GM12878 (cell line): ENCODE measurements around the gene GUCY1B1. TPM values are rescaled to one million over a fixed set of nuclear protein-coding genes. Genes with fewer than 3 reads are reported as not detected.
A peak's percentile ranks its signal among the peaks of the same experiment; 100 is the strongest.

ENCODE experiments used
- ATAC-seq: fragments of 200-7000 bp; cut with Tn5 transposase; 3 replicates; pipeline ENCODE4 v1.9.1; 2020; ENCODE audit warnings: mild to moderate bottlenecking, moderate library complexity
- BruUV-seq: library from RNA; stranded (reverse); fragments of 400-500 nt; replicated peaks from 2 replicates; lab custom pipeline; 2021; lab: Mats Ljungman, UMichigan
- CTCF ChIA-PET: fragments of 300-600 bp; sonication (Branson Sonifier 250); formaldehyde crosslinking; extraction: SDS; loops from one replicate; lab custom pipeline; 2021; ENCODE audit warnings: inconsistent platforms; lab: Yijun Ruan, JAX
- POLR2A ChIA-PET: fragments of 350-600 bp; formaldehyde crosslinking; extraction: SDS; loops from one replicate; lab custom pipeline; 2021; ENCODE audit warnings: inconsistent platforms; lab: Charles Lee
- RAD21 ChIA-PET: fragments of 300-600 bp; sonication (Branson Sonifier 250); formaldehyde crosslinking; loops from one replicate; lab custom pipeline; 2023; ENCODE audit warnings: antibody characterized with exemption; ENCODE audit not compliant: unreplicated experiment; lab: Charles Lee
- SMC1A ChIA-PET: fragments of 300-600 bp; sonication (Branson Sonifier 250); formaldehyde crosslinking; loops from one replicate; lab custom pipeline; 2023; ENCODE audit not compliant: unreplicated experiment, uncharacterized antibody; lab: Charles Lee
- DNase-seq: peaks from one replicate; pipeline ENCODE4 v3.0.0-alpha.2; 2011; ENCODE audit warnings: low read depth, low spot score
- FAIRE-seq: peaks from 3 replicates; lab custom pipeline; 2011; peaks lifted over from hg19 to GRCh38; lab: Jason Lieb, UNC
- H2AFZ ChIP-seq: 2 replicates; pipeline ENCODE4 v1.6.0; 2011; ENCODE audit warnings: low read depth, low read length, control low read depth; ENCODE audit not compliant: control insufficient read depth
- H3K27ac ChIP-seq: 2 replicates; pipeline ENCODE4 v1.5.1; 2011; ENCODE audit warnings: control low read depth; ENCODE audit not compliant: control insufficient read depth, insufficient read depth
- H3K27me3 ChIP-seq, 2 experiments: replicated peaks in 1 of 2; 2 replicates each; pipeline versions ENCODE4 v1.6.0 to v1.6.1; 2011; ENCODE audit warnings: low read length in 1 of 2; ENCODE audit not compliant: control insufficient read depth in 2 of 2, insufficient read depth in 2 of 2
- H3K36me3 ChIP-seq, 2 experiments: 2 replicates each; pipeline ENCODE4 v1.5.1; 2011; ENCODE audit warnings: low read length in 1 of 2; ENCODE audit not compliant: control insufficient read depth in 2 of 2, insufficient read depth in 2 of 2
- H3K4me1 ChIP-seq: 2 replicates; pipeline ENCODE4 v1.6.1; 2011; ENCODE audit warnings: mild to moderate bottlenecking, low read length, moderate library complexity, mixed read lengths; ENCODE audit not compliant: control insufficient read depth, insufficient read depth
- H3K4me2 ChIP-seq: 2 replicates; pipeline ENCODE4 v1.6.0; 2011; ENCODE audit warnings: control low read depth; ENCODE audit not compliant: control insufficient read depth, insufficient read depth
- H3K4me3 ChIP-seq: fragments of 200-600 bp; sonication (generic); 2 replicates; pipeline ENCODE4 v1.5.1; 2016
- H3K79me2 ChIP-seq: 2 replicates; pipeline ENCODE4 v1.6.0; 2011; ENCODE audit warnings: low read length; ENCODE audit not compliant: control insufficient read depth, insufficient read depth
- H3K9ac ChIP-seq: 2 replicates; pipeline ENCODE4 v1.8.0; 2011; ENCODE audit warnings: low read length, control low read depth, mixed read lengths; ENCODE audit not compliant: control insufficient read depth, insufficient read depth
- H3K9me3 ChIP-seq: replicated peaks from 3 replicates; pipeline ENCODE4 v1.5.1; 2011; ENCODE audit warnings: mild to moderate bottlenecking, low read length; ENCODE audit not compliant: control insufficient read depth, insufficient read depth
- H4K20me1 ChIP-seq: 2 replicates; pipeline ENCODE4 v1.6.0; 2011; ENCODE audit not compliant: control insufficient read depth, insufficient read depth
- FOXM1 ChIP-seq: IDR thresholded peaks from 2 replicates; pipeline ENCODE4 v1.6.1; 2012; ENCODE audit warnings: low read depth, mild to moderate bottlenecking, inconsistent platforms, low read length, moderate library complexity
- GATAD2B ChIP-seq: fragments of 450-650 bp; conservative IDR thresholded peaks from 2 replicates; pipeline ENCODE4 v1.6.1; 2017; ENCODE audit warnings: low read depth, mild to moderate bottlenecking, moderate library complexity
- JUNB ChIP-seq: IDR thresholded peaks from 2 replicates; pipeline ENCODE4 v1.6.1; 2016; ENCODE audit warnings: antibody characterized with exemption, mild to moderate bottlenecking
- POLR2AphosphoS5 ChIP-seq: IDR thresholded peaks from 2 replicates; pipeline ENCODE4 v1.6.1; 2011; ENCODE audit warnings: mild to moderate bottlenecking, low read length, inconsistent platforms
- RAD51 ChIP-seq: fragments of 450-650 bp; IDR thresholded peaks from 2 replicates; pipeline ENCODE4 v1.6.1; 2016; ENCODE audit warnings: moderate library complexity, mild to moderate bottlenecking, inconsistent platforms
- RB1 ChIP-seq: fragments of 450-650 bp; formaldehyde crosslinking; IDR thresholded peaks from 2 replicates; pipeline ENCODE4 v1.6.1; 2017; ENCODE audit warnings: mild to moderate bottlenecking, borderline replicate concordance
- SMC3 ChIP-seq: IDR thresholded peaks from 2 replicates; pipeline ENCODE4 v1.6.1; 2011; ENCODE audit warnings: low read length, improper control_type of control experiment, borderline replicate concordance
- SREBF1 ChIP-seq: IDR thresholded peaks from 2 replicates; pipeline ENCODE4 v1.6.1; 2012; ENCODE audit warnings: mild to moderate bottlenecking, low read length
- WGBS: methylation state at CpG from one replicate; pipeline ENCODE4 v1.1.6; 2016; ENCODE audit warnings: low lambda C conversion rate; ENCODE audit not compliant: insufficient replicate concordance, insufficient coverage; ENCODE audit errors: missing lambda C conversion rate; 5-methylcytosine and 5-hydroxymethylcytosine counted together
- in situ Hi-C: fragments of 300-500 bp; cut with MboI; formaldehyde crosslinking; loops from 9 replicates; pipeline ENCODE4 v1.14.3; 2018; ENCODE audit warnings: mixed read lengths
- intact Hi-C: fragments of 100-400 bp; cut with micrococcal nuclease; formaldehyde crosslinking; loops from one replicate; pipeline ENCODE4 v1.14.2; 2022; ENCODE audit not compliant: unreplicated experiment
- polyA plus RNA-seq, 11 experiments: library from polyadenylated mRNA; depleted of rRNA in 4 of 11; unstranded in 6 of 11; stranded (reverse) in 5 of 11; fragments of >200 nt; fragmentation: Nextera tagmentation in 4 of 11; fragmentation: Illumina TruSeq in 1 of 11; extraction: Ambion mirVana in 4 of 11; extraction: Trizol in 1 of 11; gene quantifications; 1 replicate in 1 of 11; 2 replicates in 10 of 11; pipeline versions ENCODE4 v1.2.1 to v1.2.3, GENCODE V29; 2011 to 2016; ENCODE audit warnings: inconsistent platforms in 2 of 11, missing spikeins in 2 of 11, low read depth in 1 of 11
- total RNA-seq, 4 experiments: library from RNA; depleted of rRNA in 3 of 4; stranded (reverse); fragments of >200 nt in 3 of 4; fragmentation: Illumina TruSeq in 1 of 4; extraction: Trizol in 1 of 4; gene quantifications; 2 replicates each; pipeline versions ENCODE4 v1.2.1 to v1.2.3, GENCODE V29; 2013 to 2021
- TF ChIP-seq, protein P1 (sequence below): fragments of 450-650 bp; IDR thresholded peaks from 2 replicates; pipeline ENCODE4 v1.6.1; 2018; ENCODE audit warnings: mild to moderate bottlenecking, low read depth, moderate library complexity; ENCODE audit not compliant: partially characterized antibody
- TF ChIP-seq, protein P2 (sequence below): fragments of 450-650 bp; IDR thresholded peaks from 2 replicates; pipeline ENCODE4 v1.6.1; 2017; ENCODE audit warnings: mild to moderate bottlenecking, moderate library complexity
- TF ChIP-seq, protein P3 (sequence below): fragments of 450-650 bp; formaldehyde crosslinking; IDR thresholded peaks from 2 replicates; pipeline ENCODE4 v1.5.0; 2022; ENCODE audit warnings: mild to moderate bottlenecking, missing genetic modification characterization
- TF ChIP-seq, protein P4 (sequence below): IDR thresholded peaks from 2 replicates; pipeline ENCODE4 v1.6.1; 2011; ENCODE audit warnings: mild to moderate bottlenecking, low read depth, low read length, moderate library complexity; ENCODE audit not compliant: insufficient replicate concordance

GUCY1B1 gene
- total and polyA plus RNA-seq, 10 of the 15 experiments (the other 5 are each of a cell fraction or from before 2014, with no cell fraction given), result 0.60 to 38.5 (median 1.4) TPM

DNA sequence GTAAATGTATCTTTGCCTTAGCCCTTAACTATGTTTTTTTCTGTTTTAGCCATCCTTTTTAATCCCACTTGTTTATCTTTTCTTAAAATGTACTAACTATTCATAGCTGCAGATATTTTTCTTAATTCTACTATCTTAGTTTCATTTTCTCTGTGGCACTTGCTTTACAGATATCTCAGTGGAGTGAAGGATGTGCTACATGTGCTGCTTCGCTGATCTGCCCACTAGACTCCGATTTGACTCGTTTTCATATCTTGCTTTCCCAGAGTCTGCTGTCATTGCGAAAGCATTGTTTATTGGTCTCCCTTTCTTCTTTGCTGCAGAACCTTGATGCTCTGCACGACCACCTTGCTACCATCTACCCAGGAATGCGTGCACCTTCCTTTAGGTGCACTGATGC, 30.6 kb downstream of the GUCY1B1 start:
- POLR2A ChIA-PET, result interaction anchor here (0.5 kb wide), 1 partner anchor 158 kb away, joined by 3 read pairs; no protein-coding TSS in a partner anchor
- intact Hi-C loops (loop anchor here (5.0 kb wide), 2 partner anchors 807 to 982 kb away; no protein-coding TSS in a partner anchor), in situ Hi-C loops (loop anchor here (25.0 kb wide), 2 partner anchors 802 to 977 kb away; no protein-coding TSS in a partner anchor)
- no peaks in the 10 kb centered on the region for H4K20me1 ChIP-seq
- CTCF ChIA-PET, result interaction anchor here (0.7 to 4.6 kb wide), 15 partner anchors 8 to 385 kb away, joined by 3 to 75 read pairs (median 4); partner anchors contain the start of genes CTSO, GUCY1A1 and GUCY1B1
- no peaks in the 10 kb centered on the region for H3K36me3 ChIP-seq
- RAD21 ChIA-PET, result interaction anchor here (0.5 to 3.6 kb wide), 12 partner anchors 8 to 415 kb away, joined by 3 to 39 read pairs (median 5); no protein-coding TSS in a partner anchor
- H3K27me3 ChIP-seq, result no peaks in the 10 kb centered on the region
- H3K9me3 ChIP-seq, result no peaks in the 10 kb centered on the region
- no peak for DNase-seq
- WGBS, result 15% methylated on average over 6 of the region's 6 CpGs
- SMC1A ChIA-PET, result interaction anchor here (0.6 to 2.9 kb wide), 17 partner anchors 12 to 346 kb away, joined by 3 to 13 read pairs (median 4); partner anchors contain the start of genes CTSO and GUCY1A1
- peak; percentile 45; the same call in 2 of the 3 replicates for ATAC-seq
- no peak overlapping the region for H3K27ac ChIP-seq
- H2AFZ ChIP-seq, result no peak overlapping the region
- no TSS peak for BruUV-seq
- no peak overlapping the region for H3K4me2 ChIP-seq
- no peak for FAIRE-seq
- H3K79me2 ChIP-seq, result no peaks in the 10 kb centered on the region
- H3K4me1 ChIP-seq, result no peaks in the 10 kb centered on the region
- H3K9ac ChIP-seq, result no peak overlapping the region
- H3K4me3 ChIP-seq, result no peak overlapping the region
- TF ChIP-seq, protein P1, sequence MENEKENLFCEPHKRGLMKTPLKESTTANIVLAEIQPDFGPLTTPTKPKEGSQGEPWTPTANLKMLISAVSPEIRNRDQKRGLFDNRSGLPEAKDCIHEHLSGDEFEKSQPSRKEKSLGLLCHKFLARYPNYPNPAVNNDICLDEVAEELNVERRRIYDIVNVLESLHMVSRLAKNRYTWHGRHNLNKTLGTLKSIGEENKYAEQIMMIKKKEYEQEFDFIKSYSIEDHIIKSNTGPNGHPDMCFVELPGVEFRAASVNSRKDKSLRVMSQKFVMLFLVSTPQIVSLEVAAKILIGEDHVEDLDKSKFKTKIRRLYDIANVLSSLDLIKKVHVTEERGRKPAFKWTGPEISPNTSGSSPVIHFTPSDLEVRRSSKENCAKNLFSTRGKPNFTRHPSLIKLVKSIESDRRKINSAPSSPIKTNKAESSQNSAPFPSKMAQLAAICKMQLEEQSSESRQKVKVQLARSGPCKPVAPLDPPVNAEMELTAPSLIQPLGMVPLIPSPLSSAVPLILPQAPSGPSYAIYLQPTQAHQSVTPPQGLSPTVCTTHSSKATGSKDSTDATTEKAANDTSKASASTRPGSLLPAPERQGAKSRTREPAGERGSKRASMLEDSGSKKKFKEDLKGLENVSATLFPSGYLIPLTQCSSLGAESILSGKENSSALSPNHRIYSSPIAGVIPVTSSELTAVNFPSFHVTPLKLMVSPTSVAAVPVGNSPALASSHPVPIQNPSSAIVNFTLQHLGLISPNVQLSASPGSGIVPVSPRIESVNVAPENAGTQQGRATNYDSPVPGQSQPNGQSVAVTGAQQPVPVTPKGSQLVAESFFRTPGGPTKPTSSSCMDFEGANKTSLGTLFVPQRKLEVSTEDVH, result no peak
- TF ChIP-seq, protein P2, sequence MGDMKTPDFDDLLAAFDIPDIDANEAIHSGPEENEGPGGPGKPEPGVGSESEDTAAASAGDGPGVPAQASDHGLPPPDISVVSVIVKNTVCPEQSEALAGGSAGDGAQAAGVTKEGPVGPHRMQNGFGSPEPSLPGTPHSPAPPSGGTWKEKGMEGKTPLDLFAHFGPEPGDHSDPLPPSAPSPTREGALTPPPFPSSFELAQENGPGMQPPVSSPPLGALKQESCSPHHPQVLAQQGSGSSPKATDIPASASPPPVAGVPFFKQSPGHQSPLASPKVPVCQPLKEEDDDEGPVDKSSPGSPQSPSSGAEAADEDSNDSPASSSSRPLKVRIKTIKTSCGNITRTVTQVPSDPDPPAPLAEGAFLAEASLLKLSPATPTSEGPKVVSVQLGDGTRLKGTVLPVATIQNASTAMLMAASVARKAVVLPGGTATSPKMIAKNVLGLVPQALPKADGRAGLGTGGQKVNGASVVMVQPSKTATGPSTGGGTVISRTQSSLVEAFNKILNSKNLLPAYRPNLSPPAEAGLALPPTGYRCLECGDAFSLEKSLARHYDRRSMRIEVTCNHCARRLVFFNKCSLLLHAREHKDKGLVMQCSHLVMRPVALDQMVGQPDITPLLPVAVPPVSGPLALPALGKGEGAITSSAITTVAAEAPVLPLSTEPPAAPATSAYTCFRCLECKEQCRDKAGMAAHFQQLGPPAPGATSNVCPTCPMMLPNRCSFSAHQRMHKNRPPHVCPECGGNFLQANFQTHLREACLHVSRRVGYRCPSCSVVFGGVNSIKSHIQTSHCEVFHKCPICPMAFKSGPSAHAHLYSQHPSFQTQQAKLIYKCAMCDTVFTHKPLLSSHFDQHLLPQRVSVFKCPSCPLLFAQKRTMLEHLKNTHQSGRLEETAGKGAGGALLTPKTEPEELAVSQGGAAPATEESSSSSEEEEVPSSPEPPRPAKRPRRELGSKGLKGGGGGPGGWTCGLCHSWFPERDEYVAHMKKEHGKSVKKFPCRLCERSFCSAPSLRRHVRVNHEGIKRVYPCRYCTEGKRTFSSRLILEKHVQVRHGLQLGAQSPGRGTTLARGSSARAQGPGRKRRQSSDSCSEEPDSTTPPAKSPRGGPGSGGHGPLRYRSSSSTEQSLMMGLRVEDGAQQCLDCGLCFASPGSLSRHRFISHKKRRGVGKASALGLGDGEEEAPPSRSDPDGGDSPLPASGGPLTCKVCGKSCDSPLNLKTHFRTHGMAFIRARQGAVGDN, result no peak
- TF ChIP-seq GATAD2B (no peak), FOXM1 (no peak), JUNB (no peak), RAD51 (no peak), SREBF1 (no peak), POLR2AphosphoS5 (no peak), SMC3 (no peak), RB1 (no peak)
- TF ChIP-seq, protein P3, sequence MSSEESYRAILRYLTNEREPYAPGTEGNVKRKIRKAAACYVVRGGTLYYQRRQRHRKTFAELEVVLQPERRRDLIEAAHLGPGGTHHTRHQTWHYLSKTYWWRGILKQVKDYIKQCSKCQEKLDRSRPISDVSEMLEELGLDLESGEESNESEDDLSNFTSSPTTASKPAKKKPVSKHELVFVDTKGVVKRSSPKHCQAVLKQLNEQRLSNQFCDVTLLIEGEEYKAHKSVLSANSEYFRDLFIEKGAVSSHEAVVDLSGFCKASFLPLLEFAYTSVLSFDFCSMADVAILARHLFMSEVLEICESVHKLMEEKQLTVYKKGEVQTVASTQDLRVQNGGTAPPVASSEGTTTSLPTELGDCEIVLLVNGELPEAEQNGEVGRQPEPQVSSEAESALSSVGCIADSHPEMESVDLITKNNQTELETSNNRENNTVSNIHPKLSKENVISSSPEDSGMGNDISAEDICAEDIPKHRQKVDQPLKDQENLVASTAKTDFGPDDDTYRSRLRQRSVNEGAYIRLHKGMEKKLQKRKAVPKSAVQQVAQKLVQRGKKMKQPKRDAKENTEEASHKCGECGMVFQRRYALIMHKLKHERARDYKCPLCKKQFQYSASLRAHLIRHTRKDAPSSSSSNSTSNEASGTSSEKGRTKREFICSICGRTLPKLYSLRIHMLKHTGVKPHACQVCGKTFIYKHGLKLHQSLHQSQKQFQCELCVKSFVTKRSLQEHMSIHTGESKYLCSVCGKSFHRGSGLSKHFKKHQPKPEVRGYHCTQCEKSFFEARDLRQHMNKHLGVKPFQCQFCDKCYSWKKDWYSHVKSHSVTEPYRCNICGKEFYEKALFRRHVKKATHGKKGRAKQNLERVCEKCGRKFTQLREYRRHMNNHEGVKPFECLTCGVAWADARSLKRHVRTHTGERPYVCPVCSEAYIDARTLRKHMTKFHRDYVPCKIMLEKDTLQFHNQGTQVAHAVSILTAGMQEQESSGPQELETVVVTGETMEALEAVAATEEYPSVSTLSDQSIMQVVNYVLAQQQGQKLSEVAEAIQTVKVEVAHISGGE (CRISPR knock-in tag), result no peak
- TF ChIP-seq, protein P4, sequence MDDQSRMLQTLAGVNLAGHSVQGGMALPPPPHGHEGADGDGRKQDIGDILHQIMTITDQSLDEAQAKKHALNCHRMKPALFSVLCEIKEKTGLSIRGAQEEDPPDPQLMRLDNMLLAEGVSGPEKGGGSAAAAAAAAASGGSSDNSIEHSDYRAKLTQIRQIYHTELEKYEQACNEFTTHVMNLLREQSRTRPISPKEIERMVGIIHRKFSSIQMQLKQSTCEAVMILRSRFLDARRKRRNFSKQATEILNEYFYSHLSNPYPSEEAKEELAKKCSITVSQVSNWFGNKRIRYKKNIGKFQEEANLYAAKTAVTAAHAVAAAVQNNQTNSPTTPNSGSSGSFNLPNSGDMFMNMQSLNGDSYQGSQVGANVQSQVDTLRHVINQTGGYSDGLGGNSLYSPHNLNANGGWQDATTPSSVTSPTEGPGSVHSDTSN, result no peak
